HG03565 (cell line): Measurements from ENCODE around the gene ILKAP.

Experiments used
- ATAC-seq: cut with Tn5 transposase; IDR thresholded peaks from one replicate; pipeline ENCODE4 v1.9.1; 2021; ENCODE audit warnings: mild to moderate bottlenecking, moderate library complexity; ENCODE audit not compliant: unreplicated experiment

ILKAP gene

DNA sequence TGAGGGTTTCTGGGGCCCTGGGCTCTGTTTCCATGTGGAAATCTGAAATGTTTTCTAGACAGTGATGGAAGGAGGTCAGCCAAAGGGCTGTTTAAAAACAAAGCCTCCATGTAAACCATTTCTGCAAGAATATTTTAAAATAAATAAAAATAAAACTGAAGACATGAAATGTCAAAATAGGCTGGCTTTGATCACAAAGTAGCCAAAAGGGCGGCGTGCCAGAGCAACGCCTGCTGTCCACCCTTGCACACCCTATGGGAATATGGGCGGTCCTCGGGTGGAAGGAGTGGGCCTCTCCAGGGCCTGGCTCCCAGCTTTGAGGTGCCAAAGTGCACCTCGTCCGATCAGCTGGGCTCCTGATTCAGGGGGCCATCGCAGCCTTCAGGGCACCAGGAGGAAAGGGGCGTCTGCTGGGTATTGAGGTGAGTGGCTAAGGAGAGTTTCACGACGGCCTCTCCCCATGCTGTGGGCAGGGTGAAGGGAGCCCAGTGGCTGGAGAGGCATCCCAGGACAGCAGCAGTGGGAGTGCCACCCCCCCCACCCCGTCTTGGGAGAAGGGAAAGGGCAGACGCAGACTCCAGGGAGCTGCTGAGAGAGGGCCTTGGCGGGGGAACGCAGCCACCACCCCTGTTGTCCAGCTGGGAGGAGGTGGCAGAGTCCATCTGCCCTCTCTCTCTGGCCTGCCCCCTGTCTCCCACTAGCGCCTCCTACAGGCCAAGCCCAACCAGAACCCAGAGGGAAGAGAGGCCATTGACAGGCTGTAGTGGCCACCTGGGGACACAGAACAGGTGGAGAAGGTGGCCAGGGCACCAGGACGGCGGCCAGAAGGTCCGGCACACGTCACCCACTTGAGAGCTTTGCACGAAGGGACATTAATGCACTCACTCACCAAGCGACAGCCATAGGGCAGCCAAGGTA, 50.5 kb downstream of the ILKAP start:
- ATAC-seq = no peak

DNA sequence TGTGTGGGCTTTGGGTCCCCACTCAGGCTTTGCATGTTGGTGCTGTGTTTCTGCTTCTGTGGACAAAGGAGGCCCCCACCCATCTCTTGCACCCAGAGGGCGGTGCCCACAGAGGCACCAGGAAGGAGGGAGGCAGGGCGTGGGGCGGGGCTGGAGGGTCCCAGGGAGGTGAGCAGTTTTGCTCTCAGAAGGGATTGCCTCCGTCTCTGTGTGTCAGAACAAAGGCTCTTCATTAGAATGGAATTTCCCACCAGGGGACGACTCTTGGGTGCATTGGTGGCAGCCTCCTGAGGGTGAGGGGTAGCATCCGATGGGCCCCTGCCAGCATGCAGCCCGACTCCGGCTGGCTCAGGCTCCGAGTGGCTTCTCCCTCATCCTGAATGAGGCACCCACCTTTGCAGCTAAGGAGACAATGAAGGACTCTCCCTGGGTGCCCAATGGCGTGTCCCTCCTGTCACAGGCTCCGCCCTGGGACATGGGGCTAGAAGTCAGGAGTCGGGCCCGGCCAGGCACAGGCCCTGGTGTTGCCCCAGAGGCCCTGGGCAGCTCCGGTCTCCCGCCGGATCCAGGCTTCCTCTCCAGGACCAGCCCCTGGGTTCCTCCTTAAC, 51.8 kb downstream of the ILKAP start:
- no peak for ATAC-seq

DNA sequence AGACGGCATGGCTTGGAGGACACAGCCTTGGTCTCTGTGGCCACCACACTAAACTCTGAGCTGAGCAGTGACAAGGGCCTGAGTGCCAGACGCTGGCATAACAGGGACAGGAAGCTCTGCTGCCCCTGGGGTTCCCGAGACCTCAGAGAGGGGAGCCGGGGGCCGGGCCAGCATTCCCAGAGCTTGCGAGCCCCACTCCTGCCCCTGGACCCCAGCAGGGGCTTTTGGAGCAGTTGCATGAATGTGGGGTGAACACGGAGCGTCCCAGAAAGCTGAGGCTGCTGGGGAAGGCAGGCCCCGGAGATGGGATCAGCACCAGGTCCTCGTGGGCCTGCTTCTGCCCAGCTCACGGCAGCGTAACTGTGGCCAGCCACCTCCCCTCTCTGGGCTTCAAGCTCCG, 52.3 kb downstream of the ILKAP start:
- ATAC-seq = no peak

DNA sequence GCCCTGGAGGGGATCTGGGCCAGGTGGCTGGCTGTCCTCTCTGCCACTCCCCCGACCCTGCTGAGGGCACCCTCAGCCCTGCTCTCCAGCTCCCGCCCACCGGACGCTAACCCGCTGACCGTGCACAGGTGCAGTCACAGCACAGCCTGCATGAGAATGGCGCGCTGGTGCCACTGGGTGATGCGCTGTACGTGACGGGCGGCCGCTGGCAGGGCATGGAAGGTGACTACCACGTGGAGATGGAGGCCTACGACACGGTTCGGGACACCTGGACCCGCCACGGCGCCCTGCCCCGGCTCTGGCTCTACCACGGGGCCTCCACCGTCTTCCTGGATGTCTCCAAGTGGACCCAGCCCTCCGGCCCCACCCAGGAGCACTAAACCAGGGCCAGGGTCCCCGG, 52.8 kb downstream of the ILKAP start:
- no peak for ATAC-seq

DNA sequence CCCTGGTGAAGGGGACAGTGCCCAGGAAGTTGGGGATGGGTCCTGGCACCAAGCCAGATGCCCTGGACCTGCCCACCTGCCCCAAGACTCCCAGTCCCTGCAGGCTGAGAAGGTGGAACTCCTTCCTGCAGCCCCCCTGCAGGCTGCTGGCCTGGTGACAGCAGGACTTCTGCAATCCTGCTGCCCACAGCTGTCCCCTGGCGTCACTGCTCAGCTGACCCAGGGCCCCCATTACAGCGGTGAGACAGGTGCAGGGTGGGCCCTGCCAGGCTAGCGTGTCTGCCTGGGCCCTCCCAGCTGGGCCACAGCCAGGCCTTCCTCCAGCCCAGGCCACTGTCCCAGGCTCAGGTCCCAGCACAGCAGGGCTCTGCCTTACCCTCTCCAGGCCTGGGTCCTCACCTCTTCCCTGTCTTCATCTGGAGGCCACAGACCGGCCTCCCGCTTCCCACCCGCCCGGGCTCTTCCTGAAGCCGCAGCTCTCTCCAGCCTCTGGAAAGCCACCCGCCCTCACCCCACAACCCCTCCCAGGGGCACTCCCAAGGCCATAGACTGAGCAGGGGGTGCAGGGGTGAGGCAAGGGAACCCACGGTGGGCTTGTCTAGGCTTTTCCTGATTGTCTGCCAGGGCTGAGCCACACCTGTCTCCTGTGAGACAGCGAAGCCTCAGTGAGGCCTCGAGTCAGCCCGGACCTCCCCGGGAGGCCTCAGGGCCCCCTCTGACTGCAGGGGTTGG, 53.5 kb downstream of the ILKAP start:
- ATAC-seq = no peak

DNA sequence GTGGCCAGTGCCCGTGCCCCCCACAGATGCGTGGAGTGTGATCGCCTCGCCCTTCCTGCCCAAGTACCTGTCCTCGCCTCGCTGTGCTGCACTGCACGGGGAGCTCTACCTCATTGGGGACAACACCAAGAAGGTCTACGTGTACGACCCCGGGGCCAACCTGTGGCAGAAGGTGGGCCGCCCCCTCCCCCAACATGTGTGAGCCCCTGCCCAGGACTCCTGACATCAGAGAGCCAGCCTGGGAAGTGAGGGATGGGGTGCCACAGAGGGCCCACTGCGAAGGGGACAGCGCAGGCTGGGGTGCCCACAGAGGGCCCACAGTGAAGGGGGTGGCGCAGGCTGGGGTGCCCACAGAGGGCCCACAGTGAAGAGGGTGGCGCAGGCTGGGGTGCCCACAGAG, 54.5 kb downstream of the ILKAP start:
- ATAC-seq = no peak

DNA sequence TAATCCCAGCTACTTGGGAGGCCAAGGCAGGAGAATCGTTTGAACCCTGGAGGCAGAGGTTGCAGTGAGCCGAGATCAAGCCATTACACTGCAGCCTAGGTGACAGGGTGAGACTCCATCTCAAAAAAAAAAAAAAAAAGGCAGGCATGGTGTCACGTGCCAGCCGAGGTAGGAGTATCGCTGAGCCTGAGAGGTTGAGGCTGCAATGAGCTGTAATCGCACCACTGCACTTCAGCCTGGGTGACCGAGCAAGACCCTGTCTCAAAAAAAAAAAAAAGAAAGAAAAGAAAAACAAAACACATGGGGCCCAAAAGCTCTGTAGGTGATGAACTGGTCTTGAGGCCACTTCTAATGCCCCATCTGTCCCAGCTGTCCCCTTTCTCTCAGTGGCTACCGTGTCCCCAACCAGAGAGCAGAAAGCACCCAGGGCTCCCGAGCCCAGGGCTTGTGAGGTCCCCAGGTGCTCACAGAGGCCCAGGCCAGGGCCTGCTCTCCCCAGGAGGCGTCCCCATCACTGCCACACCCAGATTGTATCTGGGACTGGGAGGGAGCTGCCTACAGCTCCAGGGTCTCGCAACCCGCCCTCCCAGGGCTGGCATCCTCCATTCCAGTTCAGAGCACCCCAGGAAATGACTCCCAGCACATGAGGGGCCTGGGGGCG, 56.5 kb downstream of the ILKAP start:
- ATAC-seq = no peak

DNA sequence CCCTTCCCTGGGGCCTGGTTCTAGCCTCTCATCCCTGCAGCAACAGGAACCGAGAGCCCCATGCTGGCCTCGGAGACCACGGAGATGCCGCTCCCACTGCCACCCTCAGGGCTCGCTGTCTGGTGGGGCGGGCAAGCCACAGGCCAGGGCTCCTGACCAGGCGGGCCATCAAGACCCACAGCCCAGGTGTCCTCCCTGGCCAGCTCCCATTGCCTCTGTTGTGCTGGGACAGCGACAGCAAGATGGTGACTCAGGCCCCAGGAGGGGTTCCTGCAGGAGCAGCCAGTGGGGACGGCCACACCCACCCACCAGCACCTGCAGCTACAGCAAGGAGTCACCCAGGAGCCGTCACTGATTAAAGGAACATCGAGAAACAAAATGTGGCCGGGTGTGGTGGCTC, 57.6 kb downstream of the ILKAP start:
- no peak for ATAC-seq

DNA sequence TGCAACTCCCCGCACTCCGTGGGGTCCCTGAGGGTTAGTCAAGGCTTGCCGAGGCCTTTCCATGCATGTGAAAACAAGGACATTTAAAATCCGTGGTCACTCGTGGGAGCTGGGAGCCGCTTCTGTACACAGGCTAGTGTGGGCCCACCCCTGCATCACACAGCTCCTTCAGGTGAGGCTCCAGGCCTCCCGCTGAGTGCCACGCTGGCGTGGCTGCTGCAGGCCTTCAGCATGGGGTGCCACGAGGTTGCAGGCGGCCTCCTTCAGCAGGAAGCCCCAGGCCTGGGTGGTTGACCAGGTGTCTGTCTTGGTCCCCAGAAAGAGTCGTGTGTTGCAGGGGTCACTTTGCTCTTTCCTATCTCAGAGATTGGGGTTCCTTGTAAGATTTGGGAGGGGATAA, 58.4 kb downstream of the ILKAP start:
- ATAC-seq = no peak

DNA sequence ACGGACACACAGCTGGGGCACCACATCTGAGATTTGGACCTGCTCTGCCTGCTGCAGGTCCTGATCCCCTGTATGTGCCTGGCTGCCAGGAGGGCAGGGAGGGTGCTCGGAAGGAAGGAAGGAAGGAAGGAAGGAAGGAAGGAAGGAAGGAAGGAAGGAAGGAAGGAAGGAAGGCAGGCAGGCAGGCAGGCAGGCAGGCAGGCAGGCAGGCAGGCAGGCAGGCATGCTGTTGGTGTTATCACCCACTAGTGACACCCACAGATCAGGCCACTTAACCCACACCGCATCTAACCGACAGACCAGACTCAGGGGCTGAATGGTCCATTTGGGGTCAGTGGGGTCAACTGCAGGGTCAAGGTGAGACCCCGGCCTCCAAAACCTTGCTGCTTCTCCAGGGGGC, 59.2 kb downstream of the ILKAP start:
- ATAC-seq = no peak

DNA sequence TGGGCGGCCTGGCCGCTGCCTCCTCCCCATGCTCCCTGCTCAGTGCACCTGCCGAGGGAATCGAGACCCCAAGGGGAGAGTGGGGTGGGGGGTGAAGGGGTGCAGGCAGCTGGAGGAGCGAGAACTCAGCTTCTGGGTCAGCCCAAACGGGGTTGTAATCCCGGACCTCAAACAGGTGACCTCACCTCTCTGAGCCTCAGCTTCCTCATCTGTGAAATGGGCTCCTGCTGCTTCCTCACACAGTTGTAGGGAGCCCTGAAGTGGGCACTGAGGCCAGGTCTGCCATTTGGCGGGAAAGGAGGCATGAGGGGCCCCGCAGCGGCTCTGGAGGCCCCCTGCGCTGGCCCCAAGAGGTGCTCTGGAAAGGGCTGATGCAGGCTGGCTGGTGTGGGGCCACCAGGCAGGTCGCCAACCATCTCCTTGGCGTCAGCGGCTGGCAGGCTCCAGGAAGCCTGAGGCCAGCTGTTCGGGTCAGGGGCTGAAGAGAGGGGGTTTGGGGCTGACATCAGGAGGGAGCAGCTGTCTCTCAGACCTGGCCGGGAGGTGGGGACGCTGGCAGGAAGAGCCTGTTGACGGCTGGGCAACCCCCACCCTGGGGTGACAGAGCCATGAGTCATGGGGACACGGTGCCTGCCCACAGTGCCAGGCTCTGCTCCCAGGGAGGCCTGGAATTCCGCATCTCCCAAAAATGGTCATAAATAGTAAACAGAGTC, 60.1 kb downstream of the ILKAP start:
- no peak for ATAC-seq

DNA sequence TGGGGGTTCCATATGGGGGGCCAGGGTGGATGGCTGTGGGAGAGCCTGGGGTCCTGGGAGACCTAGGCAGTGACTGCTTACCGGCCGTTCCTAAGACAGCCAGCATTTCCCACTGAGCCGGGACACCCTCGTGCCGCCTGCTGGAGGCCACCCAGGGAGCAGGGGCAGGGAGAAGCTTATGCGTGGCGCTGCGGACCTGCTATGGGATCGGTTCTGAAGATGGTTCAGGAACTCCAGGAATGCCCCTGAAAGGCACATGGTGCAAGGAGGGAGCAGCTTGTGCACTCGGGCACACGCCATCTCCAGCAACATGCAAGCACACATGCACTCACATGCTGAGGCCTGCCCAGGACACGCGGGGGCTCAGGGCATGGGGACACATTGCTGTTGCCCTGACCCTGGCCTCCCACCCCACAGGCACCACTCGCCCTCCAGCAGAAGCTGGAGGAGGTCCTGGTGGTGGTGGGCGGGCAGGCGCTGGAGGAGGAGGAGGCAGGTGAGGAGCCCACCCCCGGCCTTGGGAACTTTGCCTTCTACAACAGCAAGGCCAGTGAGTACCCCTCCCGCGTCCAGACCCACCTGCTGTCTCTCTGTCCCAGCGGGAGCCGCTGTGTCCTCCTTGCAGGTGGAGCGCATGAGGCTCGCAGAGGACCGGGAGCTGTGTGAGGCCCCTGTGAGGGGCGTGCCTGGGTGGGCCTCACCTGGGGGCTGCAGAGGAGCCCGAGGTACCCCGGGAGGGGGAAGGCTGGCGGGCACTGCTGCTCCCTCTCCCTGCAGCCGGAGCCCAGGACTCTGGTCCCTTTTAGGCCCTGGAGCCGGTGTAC, 60.9 kb downstream of the ILKAP start:
- ATAC-seq = no peak

DNA sequence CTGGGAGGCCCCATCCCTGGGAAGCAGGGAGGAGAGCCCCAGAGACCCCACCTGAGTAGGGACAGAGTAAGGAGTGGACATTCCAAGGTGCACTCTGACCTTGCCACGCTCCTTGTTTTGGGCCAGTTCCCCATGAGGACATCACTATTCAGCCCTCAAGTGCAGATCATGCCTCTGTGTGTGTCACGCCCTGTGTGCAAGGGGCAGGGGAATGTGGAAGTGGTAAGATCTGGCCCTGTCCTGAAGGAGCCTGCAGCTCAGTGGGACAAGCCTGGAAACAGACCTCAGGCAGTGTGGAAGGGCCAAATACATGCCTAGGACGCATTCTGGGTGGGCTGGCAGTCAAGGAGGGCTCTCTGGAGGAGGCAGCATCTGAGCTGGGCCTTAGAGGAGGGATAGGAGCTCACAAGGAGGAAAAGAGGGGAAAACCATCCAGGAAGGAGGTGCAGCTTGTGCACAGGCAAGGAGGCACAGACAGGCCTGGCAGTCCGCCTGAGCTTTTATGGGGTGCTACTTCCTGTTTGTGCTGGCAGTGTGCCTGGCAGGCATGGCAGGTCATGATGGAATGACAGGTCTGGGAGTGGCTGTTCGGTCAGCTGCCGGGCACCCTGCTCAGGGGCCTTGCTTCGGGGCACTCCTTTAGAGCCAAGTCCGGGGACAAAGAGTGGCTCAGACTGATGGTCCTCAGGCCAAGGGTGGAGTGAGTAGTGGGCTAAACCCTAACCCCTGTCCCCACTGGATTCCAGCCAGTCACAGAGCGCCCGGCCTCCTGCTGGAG, 61.8 kb downstream of the ILKAP start:
- ATAC-seq = no peak

DNA sequence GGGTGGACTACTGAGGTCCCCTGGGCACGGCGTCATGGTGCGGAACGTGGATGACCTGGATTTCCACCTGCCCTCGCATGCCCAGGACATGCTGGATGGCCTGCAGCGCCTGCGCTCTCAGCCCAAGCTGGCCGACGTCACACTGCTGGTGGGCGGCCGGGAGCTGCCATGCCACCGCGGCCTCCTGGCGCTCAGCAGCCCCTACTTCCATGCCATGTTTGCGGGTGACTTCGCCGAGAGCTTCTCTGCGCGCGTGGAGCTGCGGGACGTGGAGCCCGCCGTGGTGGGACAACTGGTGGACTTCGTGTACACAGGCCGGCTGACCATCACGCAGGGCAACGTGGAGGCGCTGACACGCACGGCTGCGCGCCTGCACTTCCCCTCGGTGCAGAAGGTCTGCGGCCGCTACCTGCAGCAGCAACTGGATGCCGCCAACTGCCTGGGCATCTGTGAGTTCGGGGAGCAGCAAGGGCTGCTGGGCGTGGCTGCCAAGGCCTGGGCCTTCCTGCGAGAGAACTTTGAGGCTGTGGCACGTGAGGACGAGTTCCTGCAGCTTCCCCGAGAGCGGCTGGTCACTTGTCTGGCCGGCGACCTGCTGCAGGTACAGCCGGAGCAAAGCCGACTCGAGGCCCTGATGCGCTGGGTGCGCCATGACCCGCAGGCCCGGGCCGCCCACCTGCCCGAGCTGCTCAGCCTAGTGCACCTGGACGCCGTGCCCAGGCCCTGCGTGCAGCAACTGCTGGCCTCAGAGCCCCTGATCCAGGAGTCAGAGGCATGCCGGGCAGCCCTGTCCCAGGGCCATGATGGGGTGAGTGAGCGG, 62.6 kb downstream of the ILKAP start:
- ATAC-seq = no peak

DNA sequence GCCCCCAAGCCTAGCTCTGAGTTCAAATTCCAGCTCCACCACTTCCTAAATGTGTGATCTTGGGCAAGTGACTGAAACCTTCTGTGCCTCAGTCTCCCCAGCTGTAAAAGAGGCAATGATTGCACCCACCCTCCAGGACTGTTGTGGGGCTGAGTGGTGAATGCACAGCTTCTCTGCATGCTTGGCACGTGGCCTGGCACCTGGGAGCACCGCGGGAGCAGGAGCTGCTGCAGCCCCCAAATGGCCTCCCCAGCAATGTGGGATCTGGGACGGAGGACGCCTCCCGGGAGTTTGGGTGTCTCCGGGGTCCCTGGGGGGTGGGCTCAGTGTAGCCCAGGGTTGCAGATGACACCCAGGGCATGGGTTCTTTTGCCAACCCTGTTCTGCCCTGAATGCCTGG, 63.5 kb downstream of the ILKAP start:
- ATAC-seq = no peak

DNA sequence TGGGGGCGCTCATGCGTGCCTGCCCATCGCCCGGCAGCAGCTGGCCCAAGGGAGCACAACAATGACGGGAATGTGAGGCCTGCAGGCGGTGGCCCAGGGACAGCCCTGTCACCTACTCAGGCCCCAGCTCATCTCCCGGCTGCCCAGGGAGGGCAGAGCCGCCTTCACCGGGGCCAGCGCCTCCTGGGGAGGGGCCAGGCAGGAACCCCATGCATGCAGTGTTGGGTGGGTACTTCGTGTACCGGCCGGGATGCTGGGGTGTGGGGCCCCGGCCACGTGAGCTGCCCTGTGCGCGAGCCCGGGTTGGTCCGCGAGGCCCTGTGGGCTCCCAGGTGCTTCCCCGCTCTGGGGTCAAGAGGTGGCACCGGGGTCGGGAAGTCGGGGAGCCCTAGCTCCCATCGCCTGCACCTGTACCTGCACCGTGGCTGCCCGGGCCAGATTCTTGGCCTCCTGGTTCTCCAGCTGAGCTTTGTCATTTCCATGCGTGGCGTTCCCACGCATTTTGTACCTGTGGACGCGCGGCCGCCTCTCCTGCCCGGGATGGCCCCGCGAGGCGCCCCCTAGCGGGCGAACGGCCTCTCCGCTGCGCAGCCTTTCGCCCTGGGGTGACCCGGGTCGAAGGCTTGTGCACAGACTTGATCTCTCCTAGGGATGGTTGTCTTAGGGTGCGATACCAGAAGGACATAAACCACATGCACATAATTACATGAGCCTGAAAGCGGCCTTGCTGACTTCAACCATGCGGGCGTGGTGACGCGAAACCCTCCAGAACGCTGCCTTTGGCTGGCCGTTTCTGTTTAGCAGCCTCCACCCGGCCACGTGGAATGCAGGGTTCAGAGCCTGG, 64.1 kb downstream of the ILKAP start:
- ATAC-seq = no peak
